Activated T-helper 17 cell treated with anti-CD3 and anti-CD28 coated beads, Interleukin-2, amount 50 U/mL, for 72 hours (primary cell): Measurements from ENCODE around the gene SPDYE16. TPM values are rescaled to one million over a fixed set of nuclear protein-coding genes. Genes with fewer than 3 reads are reported as not detected.

Experiments used
- total RNA-seq, 2 donors: library from RNA; stranded (reverse); gene quantifications; one replicate each; pipeline ENCODE4 v1.2.3, GENCODE V29; 2022

The SPDYE16 gene
- total RNA-seq, 2 donors from 2014 or later, result 0.17 to 0.45 TPM

Other genes with a start within 250 kb of the SPDYE16 start
- gene HSPB1, start 240.6 kb downstream of the SPDYE16 start, total RNA-seq, result 10 to 100 TPM; 28.0 to 71.7 TPM
- gene YWHAG, start 184.3 kb downstream of the SPDYE16 start, total RNA-seq, result 100 to 1,000 TPM; 118 to 156 TPM
- under 1 TPM; 0.50 to 0.61 TPM for gene SSC4D, start 133.6 kb downstream of the SPDYE16 start, total RNA-seq
- 10 to 100 TPM in 1 of 2 donors, 1 to 10 TPM in 1; 3.4 to 13.0 TPM for gene ZP3, start 118.3 kb downstream of the SPDYE16 start, total RNA-seq
- gene DTX2, start 81.6 kb downstream of the SPDYE16 start, total RNA-seq, result 10 to 100 TPM; 26.4 to 32.6 TPM
- 1 to 10 TPM in 1 of 2 donors, under 1 TPM in 1; 0.79 to 1.0 TPM for gene UPK3B, start 32.7 kb downstream of the SPDYE16 start, total RNA-seq
- gene POMZP3, start 84.0 kb upstream of the SPDYE16 start, total RNA-seq, result 10 to 100 TPM in 1 of 2 donors, 1 to 10 TPM in 1; 6.9 to 12.6 TPM